NT2/D1 (cell line): ENCODE measurements around the gene PRKN.

Experiments
- DNase-seq: peaks from one replicate; pipeline ENCODE4 v3.0.0-alpha.2; 2011; ENCODE audit warnings: low read depth, low spot score
- H3K27me3 ChIP-seq: 2 replicates; pipeline ENCODE4 v1.6.0; 2011; ENCODE audit warnings: mild to moderate bottlenecking; ENCODE audit not compliant: insufficient read length, insufficient read depth
- H3K36me3 ChIP-seq: 2 replicates; pipeline ENCODE4 v1.6.1; 2011; ENCODE audit warnings: mild to moderate bottlenecking, low read length, mixed read lengths; ENCODE audit not compliant: insufficient read depth, insufficient read length
- H3K4me1 ChIP-seq: 2 replicates; pipeline ENCODE4 v1.5.1; 2011; ENCODE audit not compliant: insufficient read depth, insufficient read length
- H3K4me3 ChIP-seq: 2 replicates; pipeline ENCODE4 v1.5.1; 2011; ENCODE audit warnings: low read depth; ENCODE audit not compliant: insufficient read length
- H3K9ac ChIP-seq: 2 replicates; pipeline ENCODE4 v1.6.0; 2011; ENCODE audit warnings: low read depth; ENCODE audit not compliant: insufficient read length
- H3K9me3 ChIP-seq: 2 replicates; pipeline ENCODE4 v1.5.1; 2011; ENCODE audit warnings: mild to moderate bottlenecking, low read length; ENCODE audit not compliant: insufficient read depth
- SUZ12 ChIP-seq: IDR thresholded peaks from 2 replicates; pipeline ENCODE4 v1.6.1; 2011; ENCODE audit not compliant: insufficient read length, insufficient read depth; ENCODE audit errors: extremely low read depth
- YY1 ChIP-seq: IDR thresholded peaks from 2 replicates; pipeline ENCODE4 v1.6.1; 2011; ENCODE audit not compliant: insufficient read length, insufficient read depth
- ZNF274 ChIP-seq: IDR thresholded peaks from 2 replicates; pipeline ENCODE4 v1.6.1; 2011; ENCODE audit warnings: mild to moderate bottlenecking, low read depth, low read length

Gene PRKN

DNA sequence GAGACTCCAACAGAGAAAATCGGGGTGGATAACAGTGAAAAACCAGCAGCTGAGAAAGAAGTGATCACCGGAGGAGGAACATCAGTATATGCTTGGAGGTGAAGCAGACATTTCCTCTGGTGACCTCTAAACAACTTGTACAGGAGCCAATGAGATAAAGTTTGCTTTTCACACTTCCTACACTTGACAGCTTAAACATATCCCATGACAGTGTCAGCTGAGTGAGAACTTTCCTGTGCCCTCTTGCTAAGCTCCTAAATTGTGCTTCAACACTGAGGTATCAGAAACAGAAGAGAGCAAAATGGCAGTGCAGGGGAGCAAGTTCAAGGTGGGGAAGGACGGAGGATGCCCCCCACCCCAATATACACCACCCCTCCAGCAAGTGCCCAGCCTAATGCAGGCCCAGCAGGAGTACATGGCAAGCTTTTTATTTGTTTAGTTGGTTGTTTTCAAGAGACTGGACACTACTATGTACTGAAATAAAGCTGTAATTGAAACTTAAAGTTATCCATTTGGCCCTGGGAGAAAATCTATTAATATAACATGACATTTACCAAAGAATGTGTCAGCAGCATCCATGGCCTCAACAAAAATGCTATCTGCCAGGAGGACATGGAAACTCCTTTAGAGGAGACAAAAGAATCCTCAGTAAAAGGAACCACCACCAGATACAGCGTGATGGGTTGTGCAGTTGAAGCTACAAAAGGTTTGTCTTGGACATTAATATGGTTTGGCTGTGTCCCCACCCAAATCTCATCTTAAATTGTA, 540.2 kb downstream of the PRKN start:
- no peaks in the 10 kb centered on the region for H3K4me1 ChIP-seq
- TF ChIP-seq YY1 (no peak), SUZ12 (no peak), ZNF274 (no peak)

DNA sequence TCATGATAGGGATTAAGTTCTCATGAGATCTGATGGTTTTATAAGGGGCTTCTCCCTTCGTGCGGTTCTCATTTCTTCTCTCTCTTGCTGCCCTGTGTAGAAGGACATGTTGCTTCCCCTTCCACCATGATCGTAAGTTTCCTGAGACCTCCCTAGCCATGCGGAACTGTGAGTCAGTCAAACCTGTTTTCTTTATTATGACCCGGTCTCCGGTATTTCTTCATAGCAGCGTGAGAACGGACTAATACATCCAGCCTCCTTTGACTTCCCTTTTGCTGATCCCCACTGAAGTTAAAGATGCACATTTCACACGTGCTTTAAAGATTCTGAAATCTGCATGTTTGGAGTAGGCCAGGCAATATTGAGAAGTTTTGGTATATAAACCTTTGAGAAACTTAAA, 543.1 kb downstream of the PRKN start:
- Histone ChIP-seq H3K4me3 (no peak overlapping the region), H3K36me3 (no peaks in the 10 kb centered on the region), H3K4me1 (no peaks in the 10 kb centered on the region), H3K9me3 (no peaks in the 10 kb centered on the region; the same call in 1 of the 2 replicates), H3K9ac (no peak overlapping the region), H3K27me3 (no peaks in the 10 kb centered on the region)
- TF ChIP-seq YY1, result no peak
- no peak for DNase-seq

More for the DNA sequence above, 540.2 kb downstream of the PRKN start:
- no peaks in the 10 kb centered on the region for H3K27me3 ChIP-seq
- DNase-seq, result no peak
- no peaks in the 10 kb centered on the region; the same call in 1 of the 2 replicates for H3K9me3 ChIP-seq
- no peaks in the 10 kb centered on the region for H3K36me3 ChIP-seq
- H3K9ac ChIP-seq, result no peak overlapping the region
- no peak overlapping the region for H3K4me3 ChIP-seq

DNA sequence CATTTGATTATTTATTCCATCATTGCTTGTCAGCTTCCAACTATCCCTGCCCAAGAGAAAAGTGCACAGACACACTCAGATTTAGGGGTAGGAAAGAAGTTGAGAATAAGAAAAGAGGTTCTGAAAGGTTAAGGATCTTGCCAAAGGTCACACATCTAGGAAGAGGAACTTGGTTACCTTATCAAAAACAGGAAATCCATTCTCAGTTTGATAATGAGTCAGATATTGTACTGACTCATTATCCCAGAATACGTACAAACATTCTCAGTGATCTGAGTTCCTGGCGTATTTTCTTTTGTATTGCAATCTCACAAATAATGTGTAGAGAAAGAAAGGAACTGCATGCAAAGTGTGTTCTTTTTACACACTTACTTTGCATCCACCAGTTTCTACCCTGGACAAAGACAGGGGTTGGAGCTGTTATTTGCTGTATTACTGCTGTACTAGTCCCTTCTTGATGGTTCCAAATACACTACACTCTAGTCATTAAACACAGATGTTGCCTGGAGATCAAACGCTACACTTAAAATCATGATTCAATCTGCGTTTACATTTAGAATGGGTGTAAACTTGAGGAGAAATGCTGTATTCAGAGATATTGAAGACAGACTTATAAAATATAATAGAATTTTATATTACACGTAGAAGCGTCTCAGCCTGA, 545.7 kb downstream of the PRKN start:
- Histone ChIP-seq H3K36me3 (no peaks in the 10 kb centered on the region), H3K9ac (no peak overlapping the region), H3K4me3 (no peak overlapping the region), H3K4me1 (no peaks in the 10 kb centered on the region), H3K9me3 (no peaks in the 10 kb centered on the region), H3K27me3 (no peaks in the 10 kb centered on the region)
- TF ChIP-seq ZNF274, result no peak
- DNase-seq, result no peak

DNA sequence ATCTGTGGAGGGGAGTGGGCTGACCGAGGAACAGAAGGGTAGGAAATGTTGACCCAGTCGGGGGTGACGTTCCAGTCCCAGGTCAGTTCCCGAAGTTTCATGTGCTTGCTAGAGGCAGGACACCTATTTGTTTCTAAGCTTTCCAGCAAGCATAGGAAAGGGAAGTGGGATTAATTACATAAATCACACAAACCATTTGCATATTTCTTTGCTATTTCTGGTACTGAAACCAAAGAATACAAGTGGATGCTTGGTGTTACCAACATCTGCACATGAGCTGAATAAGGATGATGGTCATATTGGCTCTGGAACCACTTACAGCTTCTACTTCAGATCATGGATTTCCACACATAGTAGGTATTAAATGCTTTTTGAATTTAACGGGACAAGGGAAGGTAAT, 546.5 kb downstream of the PRKN start:
- H3K9ac ChIP-seq, result no peak overlapping the region
- no peak overlapping the region for H3K4me3 ChIP-seq
- no peaks in the 10 kb centered on the region for H3K27me3 ChIP-seq
- no peaks in the 10 kb centered on the region for H3K9me3 ChIP-seq
- TF ChIP-seq SUZ12 (no peak), ZNF274 (no peak), YY1 (no peak)
- no peaks in the 10 kb centered on the region for H3K4me1 ChIP-seq
- H3K36me3 ChIP-seq, result no peaks in the 10 kb centered on the region
- no peak for DNase-seq

DNA sequence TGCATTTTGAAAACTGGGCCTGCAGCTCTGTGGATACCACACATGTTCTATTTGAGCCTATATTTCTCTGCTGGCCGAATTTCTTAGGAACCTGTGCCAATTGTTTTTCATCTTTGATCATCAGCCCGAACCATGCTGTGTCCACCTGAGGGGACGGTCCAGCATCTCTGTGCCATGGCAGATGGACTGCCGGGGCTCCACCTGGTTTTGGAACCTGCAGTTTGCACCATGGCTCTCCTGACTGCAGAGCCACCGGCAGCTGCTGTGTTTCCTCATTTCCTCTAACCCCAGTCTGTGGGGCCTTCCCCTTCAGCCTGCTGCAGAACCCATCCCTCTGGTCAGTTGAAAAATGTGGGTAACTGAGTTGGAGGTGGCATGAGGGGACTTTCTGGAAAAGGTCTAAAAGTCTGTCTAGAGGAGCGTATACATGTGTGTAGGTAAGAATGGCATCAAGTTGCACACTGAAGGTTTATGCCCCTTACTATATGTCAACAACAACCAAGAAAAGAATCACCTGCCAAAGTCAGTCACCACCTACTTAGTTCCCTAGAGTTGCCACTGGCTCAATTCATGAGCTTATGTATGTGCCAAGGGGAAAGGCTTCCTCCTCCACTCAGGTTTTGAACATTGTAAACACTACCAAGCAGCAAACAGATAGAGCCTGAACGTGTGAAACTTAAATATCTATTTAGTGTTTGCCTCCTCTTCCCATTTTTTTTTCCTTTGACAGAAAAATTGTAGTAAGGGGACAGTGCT, 548.2 kb downstream of the PRKN start:
- Histone ChIP-seq H3K36me3 (no peaks in the 10 kb centered on the region), H3K27me3 (no peaks in the 10 kb centered on the region), H3K4me1 (no peaks in the 10 kb centered on the region), H3K9me3 (no peaks in the 10 kb centered on the region), H3K4me3 (no peak overlapping the region), H3K9ac (no peak overlapping the region)
- DNase-seq, result no peak
- TF ChIP-seq SUZ12 (no peak), YY1 (no peak), ZNF274 (no peak)

DNA sequence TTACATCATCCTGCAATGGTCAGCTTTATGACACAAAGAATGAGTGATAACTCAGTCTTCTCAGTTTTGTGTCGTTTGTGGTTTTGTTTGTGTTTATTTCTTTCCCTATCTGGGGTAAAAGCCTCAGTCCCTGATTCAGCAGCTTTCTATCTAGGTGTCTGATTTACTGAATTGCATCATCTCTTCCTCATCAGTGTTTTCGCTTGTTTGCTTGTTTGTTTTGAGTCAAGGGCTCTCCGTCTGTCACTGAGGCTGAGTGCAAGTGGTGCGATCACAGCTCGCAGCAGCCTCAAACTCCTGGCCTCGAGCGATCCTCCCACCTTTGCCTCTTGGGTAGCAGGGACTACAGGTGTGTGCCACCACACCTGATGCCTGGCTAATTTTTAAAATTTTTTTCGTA, 548.9 kb downstream of the PRKN start:
- Histone ChIP-seq H3K27me3 (no peaks in the 10 kb centered on the region), H3K4me3 (no peak overlapping the region), H3K4me1 (no peaks in the 10 kb centered on the region), H3K36me3 (no peaks in the 10 kb centered on the region), H3K9ac (no peak overlapping the region), H3K9me3 (no peaks in the 10 kb centered on the region)
- TF ChIP-seq SUZ12 (no peak), ZNF274 (no peak), YY1 (no peak)
- no peak for DNase-seq

DNA sequence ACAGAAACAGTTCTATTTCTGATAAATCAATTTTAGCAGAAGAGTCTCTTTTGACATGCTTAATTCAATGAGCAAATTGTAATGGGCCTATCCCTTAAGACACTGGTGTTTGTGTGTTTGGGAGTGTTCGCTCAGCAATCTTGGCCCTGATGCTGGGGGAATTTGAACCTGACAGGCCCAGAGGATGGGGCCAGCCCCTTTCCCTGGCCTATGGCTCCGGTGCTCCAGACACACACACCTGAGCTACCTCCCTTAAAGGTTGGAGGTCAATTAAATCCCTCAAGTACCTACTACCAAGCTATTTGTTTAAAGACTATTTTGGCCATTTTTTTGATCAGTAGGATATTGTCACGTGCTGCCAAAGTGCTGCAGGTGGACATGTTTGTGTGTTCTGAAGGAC, 549.3 kb downstream of the PRKN start:
- TF ChIP-seq ZNF274 (no peak), YY1 (no peak), SUZ12 (no peak)
- Histone ChIP-seq H3K4me3 (no peak overlapping the region), H3K9me3 (no peaks in the 10 kb centered on the region), H3K36me3 (no peaks in the 10 kb centered on the region), H3K9ac (no peak overlapping the region), H3K4me1 (no peaks in the 10 kb centered on the region), H3K27me3 (no peaks in the 10 kb centered on the region)
- no peak for DNase-seq
